NCI-H187 (cell line): Measurements from ENCODE around the gene TMEM63C.
A peak's percentile ranks its signal among the peaks of the same experiment; 100 is the strongest.

ENCODE experiments used
- DNase-seq, 2 experiments: peaks; one replicate each; lab custom pipeline; 2025; lab: John Stamatoyannopoulos, UW

Gene TMEM63C

DNA sequence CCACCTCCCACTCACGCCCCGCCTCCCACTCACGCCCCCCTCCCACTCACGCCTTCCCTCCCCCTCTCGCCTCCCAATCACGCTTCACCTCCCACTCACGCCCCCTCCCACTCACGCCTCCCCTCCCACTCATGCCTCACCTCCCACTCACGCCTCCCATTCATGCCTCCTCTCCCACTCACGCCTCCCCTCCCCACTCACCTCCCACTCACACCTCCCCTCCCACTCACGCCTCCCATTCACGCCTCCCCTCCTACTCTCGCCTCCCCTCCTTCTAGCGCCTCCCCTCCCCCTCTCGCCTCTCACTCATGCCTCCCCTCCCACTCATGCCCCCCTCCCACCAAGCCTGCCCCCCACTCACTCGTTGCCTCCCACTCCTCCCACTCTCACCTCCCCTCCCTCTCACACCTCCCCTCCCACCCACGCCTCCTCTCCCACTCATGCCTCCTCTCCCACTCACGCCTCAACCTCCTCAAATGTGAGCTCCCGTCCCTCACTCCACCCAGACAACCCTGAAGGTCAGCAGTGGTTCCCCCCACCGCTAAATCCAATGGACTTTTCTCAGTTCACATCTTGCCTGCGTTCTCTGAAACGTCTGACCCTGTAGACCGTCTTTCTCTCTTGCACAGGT lies 39.8 kb downstream of the TMEM63C start:
- no peak for DNase-seq

DNA sequence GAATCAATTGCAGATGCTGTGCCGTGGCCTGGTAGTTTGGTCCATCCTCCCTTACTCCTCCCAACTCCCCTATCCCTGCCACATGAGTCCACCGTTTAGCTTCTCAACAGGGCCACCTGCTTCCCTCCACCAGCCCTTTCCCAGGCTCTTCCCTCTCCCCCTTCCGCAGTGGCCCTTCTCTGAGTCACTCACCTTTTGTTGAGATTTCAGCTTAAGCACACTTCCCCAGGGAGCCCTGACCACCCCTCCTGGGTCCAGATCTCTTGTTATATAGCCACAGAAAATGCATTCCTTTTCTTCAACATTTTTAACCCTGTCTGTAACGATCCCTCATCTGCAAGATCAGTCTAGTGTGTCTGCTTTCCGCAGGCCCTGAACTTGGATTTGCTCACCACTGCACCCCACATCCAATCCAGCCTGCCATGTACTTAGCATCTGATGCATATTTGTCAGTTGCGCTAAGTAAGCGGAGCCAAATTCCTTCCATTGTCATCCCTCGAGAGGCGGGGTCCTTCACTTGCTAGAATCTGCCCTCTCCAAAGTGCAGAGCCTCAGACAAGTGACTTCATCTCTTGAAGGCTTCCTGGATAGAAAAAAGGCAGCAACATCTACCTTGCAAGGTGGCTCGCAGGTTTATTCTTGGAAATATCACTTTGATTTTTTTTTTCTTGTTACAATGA lies 41.1 kb downstream of the TMEM63C start:
- DNase-seq, result no peak

DNA sequence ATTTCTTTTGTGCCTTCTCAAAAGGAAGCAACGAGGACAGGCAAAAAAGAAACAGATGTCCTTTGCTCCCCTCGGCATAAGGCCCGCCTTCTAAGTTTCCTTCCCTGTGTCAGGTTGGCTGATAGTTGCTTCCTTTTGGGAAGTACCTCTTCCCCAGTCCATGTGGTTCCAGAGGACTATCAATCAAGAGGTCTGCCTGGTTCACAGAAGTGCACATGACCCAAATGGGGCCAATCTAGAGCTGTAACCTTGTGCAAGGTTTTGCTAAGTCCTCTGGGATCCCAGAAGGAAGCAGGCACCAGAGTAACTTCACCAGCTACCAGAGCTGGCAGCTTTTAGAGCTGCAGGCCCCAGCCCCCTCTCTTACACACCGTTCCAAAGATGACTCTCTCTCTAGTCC lies 42.6 kb downstream of the TMEM63C start:
- no peak for DNase-seq

DNA sequence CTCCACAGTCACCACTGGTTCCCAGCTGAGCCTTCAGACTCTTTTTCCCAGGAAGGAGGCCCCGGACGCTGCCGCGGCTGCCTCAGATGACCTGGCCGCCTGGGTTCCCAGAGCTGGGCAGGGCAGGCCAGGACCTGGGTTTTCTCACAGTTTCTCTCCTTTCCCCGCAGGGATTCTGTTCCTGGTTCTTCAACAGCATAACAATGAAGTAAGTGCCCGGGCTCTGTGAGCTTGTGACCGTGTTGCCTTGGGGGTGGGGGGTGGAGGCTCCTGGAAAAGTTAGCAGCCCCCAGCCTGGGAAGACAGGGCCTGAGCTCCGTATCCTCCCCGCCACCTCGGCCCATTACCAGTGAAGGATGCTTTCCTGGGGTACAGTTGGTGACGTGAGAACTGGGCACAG lies 43.7 kb downstream of the TMEM63C start:
- no peak for DNase-seq

DNA sequence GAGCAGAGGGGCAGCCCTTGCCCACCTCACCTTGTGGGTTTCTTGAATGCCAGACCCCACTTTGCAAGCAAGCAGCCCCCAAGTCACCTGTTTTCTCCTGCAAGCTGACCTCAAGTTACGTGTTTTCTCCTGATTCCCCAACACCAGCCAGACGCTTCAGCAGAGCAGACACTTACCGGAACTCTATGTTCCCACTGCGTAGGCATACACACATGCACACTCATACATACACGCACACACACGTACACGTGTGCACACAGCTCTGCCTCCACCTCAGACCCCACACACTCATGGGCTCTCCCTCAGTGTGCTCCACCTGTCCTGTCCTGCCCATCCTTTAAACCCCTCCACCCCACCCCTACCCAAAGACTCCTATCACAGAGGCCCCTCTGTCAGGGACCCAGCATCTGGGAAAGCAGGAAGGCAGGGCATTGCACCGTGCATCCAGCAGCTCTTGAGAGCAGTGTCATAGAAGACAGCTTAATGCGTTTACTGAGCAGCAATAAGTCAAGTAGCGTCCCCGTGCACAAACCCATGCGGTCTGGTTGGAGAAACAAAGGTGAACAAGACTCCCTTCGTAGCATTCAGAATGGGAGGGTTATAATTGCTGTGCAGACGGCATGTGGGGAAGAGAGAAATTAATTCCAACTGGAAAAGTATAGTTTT lies 44.4 kb downstream of the TMEM63C start:
- no peak for DNase-seq

DNA sequence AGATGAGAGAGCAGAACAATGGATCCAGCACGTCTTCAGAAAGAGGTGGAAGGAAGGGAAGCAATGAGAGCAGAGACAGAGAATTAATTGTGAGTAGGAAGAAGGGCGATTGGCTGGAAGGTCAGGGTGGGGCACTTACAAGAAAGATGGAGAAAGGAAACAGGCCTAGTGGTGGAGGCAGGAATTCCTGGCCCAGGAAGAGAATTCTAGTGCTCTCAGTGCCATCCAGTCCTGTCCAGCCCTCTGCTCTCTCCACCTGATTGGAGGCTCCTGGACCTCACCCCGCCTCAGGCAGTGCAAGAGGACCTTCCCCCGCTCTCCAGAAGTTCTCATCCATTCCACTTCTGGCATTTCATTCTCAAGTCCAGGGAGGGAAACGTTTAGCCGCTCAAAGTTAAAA lies 46.5 kb downstream of the TMEM63C start:
- no peak for DNase-seq

DNA sequence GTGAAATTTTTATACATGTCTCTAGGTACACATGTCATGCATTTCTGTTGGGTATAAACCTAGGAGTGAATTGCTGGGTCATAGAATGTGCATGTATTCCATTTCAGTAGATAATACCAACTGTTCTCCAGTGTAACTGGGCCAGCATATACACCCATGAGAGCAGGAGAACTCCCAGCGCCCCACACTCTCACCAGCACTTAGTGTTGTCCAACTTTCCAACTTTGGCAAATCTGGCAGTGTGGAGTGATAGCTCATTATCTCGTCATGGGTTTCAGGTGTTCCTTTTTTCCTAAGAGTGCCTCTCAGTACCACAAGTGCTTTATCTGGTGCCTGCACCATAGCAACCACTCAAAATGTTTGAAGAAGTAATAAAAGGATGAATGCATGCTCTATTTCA lies 49.3 kb downstream of the TMEM63C start:
- DNase-seq, result peak; percentile 46 to 62

DNA sequence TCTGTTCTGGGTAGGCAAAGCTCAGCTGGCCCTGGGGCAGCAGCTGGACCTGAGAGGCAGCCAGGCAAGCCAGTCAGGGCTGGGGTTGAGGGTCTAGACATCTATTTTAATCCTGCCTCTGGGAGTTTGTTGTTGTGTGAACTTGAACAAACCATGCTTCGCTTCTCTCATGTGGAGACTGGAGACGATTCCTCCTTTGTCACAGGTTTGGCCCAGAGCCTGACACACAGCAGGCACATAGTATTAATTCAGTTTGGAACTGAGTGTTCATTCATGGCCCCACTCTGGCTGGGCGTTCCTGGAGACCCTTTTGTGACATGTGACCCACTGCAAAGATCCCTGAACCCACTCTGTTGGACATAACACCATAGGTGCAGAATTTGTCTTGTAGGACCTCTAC lies 50.1 kb downstream of the TMEM63C start:
- no peak for DNase-seq

DNA sequence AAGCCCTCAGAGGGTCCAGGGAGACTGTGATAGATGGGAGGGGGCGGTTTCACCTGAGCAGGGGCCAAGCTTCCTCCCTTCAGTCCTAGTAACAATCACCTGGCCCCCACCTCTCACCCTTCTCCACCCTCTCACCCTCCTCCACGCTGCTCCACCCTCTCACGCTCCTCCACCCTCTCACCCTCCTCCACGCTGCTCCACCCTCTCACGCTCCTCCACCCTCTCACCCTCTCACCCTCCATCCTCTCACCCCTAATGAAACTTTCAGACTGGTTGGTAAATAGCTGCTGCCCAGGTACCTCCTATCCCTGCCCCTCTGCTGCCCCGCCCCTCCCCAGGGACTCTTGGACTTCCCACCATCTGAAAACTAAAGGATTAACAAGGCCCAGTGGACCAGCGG lies 55.2 kb downstream of the TMEM63C start:
- DNase-seq, result no peak

DNA sequence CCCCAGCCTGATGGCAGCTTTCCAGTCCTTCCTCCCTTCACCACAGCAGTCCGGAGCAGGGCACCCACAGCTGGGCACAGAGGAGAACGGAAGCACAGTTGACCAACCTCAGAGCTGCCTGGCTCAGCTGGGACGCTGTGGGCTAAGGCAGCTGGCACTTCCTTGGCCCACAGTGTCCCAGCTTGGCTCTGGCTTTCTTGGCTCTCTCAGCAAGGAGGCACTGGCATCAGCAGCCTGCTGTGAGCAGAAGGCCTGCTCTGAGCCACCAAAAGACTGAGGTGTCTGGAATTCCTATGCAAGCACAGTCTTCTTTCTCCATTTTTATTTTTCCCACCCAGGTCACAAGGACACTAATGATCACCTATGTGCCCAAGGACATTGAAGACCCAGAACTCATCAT lies 56.8 kb downstream of the TMEM63C start:
- DNase-seq, result no peak

DNA sequence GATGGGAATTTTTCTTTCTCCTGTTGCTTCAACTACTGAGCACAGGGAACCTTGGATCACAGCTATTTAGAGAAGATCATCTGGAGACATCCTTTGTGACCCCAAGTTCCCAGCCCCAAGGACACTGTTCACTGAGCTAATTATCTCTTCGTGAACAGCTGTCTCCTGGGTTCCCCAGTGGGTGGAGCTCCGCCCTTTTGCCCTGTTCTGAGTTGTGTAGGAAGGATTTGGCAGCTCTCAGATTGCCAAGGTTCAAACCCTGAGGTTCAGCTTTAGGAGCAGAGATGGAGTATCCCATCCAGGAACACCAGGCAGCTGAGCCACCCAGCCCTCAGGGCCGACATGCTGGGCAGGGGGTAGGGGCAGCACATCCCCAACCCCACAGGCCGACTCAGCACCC lies 57.4 kb downstream of the TMEM63C start:
- no peak for DNase-seq

DNA sequence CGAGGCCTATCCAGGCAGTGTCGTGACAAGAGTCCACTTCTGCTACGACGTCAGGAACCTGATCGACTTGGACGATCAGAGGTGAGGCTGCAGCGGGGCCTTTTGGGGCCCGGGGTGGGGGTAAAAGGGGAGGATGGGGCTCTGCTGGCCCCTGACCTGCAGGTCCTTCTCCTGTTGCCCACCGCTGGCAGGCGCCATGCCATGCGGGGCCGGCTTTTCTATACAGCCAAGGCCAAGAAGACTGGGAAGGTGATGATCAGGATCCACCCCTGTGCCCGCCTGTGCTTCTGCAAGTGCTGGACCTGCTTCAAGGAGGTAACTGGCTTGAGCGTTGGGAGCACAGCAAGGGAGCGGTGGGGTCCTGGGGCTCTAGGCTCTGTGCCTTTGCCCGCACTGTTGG lies 57.8 kb downstream of the TMEM63C start:
- no peak for DNase-seq

DNA sequence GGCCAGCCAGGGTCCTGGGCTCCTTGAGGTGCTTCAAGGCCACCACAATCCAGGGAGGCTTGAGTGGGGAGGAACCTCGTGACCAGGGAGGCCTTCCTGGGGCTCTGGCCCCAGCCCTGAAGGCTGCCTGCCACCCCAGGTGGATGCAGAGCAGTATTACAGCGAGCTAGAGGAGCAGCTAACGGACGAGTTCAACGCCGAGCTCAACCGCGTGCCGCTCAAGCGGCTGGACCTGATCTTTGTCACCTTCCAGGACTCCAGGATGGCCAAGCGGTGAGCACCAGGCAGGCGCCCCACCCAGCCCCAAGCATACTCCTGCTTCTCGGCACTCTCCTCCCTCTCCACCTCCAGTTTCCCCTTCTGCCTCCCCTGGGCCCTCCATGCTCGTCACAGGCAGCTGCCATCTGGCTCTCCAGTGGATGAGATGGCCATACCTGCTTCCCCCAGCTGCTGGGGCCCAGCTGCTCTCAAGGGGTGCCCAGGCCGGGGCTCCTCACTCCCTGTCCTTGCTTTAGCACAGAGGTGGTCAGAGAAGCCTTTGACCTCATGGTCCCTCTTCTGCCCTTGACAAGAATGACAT lies 58.8 kb downstream of the TMEM63C start:
- peak in 1 of 2 experiments; percentile 25 for DNase-seq

DNA sequence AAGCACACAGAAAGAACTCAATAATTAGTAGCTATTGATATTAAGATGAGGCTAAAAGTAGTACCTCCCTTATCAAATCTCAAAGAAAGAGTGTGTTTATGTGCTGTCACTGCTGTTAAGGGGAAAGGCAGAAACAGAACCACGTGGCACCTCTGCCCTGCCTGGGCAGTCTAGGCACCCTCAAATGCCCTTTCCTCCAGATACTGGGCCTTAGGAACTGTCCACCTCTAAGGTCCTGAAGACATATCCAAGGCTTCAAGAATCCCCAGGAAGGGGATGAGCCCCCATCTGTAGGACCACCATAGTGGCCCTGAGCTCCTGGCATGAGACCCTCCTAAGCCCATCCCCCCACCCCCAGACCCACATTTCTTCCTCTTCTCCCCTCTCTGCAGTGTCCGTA lies 60.4 kb downstream of the TMEM63C start:
- DNase-seq, result no peak

DNA sequence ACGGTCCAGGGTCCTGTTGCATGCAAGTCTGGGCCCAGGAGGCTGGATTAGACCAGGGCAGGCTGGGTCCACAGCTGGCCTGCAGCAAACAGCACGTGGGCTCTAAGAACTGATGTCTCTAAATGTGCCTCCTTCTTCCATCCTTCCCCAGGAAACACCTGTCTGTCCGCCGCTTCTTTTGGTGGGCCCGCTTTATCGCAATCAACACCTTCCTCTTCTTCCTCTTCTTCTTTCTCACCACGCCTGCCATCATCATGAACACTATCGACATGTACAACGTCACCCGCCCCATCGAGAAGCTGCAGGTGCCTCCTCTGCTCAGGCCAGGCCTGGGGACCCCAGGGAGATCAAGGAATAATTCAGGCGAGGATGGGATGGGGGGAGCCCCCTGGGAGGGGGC lies 61.2 kb downstream of the TMEM63C start:
- no peak for DNase-seq

DNA sequence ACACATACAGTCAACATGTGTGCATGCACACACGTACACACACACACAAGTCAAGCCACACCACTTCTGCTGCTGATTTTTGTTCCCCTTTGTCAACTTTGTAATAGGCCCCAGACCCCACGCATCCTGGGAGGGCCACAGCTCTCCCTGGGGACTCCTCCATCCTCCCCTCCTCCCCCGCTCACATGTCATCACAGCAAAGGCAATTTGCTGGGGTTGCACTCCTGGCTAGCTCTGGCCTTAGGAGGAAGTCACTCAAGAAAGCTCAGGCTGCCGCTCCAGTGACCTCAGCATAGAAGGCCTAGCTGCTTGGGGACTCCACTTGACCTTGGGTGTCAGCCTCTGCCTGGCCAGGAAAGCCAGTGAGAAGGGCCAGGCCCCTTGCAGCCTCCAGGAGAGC lies 62.3 kb downstream of the TMEM63C start:
- no peak for DNase-seq

DNA sequence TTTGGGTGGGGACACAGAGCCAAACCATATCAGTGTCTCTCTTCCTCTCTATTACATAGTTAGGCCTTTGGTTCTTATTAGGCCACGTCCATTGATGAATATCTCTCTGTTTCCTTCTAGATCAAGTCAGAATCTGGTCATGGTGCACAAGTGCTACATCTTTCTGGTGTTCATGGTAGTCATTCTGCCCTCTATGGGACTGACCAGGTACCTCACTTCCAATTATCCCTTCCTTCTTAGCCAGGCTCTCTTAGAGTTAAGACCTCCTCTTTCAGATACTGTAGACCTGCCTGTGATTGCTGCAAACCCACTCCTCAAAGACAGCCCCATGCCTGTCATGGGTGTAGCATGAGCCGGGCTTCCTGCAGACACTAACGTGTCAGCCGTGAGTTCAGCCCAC lies 64.2 kb downstream of the TMEM63C start:
- DNase-seq, result no peak

DNA sequence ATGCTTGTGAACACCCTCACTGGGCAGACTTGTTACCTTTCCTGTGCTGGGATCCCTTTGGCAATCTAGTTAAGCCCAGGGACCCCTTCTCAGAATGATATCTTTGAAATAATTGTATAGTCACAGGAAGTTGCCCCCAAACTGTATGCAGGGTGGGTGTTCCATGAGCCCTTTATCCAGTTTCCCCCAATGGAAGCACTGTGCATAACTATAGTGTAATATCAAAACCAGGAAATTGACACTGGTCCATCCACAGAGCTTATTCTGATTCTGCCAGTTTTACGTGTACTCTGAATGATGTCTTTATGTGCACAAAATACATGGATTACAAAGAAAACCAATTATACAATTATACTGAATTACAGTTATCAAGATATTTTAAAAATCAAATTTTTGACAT lies 65.2 kb downstream of the TMEM63C start:
- DNase-seq, result no peak

DNA sequence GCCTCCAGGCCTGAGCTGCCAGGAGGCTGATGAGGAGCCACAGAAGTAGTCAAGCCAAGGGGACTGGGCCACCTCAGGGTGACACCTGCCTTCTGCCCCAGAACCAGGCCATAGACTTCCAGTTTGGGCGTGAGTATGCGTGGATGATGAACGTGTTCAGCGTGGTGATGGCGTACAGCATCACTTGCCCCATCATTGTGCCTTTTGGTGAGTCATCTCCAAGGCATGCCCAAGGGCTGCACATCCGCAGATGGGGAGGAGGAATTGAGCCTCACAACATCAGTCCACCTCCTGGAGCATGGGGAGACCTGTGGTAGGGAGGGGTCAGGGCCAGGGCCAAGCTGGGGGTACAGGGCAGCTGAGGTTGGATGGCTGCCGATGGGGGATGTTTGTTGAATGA lies 67.1 kb downstream of the TMEM63C start:
- DNase-seq, result no peak

DNA sequence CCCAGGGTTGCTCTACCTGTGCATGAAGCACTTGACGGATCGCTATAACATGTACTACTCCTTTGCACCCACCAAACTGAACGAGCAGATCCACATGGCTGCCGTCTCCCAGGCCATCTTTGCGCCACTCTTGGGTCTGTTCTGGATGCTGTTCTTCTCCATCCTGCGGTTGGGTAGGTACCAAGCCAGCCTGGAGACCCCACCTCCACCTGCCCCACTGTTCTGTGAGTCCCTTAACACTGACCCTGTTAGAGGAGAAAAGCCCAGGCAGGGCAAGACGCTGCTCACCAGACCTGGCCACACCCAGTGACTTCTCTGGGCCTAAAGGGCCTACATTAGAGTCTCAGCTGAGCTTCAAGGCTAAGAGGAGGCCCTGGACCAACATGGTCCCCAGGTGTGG lies 67.7 kb downstream of the TMEM63C start:
- DNase-seq, result no peak

DNA sequence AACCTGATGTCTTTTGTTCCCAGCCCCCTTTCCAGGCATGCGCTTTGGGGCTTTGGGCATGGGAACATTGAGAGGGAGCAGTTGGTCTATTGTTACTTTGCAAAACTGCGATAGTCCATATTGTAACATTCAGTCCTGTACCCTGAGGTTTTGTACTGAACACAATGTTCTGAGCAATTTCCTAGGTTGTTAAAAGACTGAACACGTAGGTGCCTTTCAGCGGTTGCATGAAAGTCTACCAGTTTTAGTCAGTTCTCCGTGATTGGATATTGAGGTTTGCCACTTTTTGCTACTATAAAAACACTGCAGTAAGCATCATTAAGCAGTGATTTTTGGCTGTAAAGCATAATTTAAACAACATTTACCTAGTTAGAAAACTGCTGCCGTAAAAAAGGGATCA lies 69.3 kb downstream of the TMEM63C start:
- DNase-seq, result no peak

DNA sequence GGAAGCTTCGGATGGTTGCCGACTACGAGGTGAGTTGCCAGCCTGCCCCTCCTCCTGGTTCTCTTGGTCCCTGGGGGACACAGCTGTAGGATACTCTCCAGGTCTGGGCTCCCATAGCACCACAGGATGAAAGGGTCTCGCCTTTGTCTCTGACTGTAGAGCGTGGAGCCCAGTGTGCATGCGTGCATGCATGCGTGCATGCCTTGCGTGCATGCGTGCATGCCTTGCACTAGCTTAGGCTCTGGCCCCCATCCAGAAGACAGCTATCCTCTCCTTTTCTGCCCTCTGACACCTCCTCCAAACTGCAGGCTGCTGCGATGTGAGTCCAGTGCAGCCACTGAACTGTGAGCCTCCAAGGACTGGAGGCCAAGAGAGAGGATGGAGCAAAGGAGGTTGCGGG lies 70.3 kb downstream of the TMEM63C start:
- no peak for DNase-seq
